Measurements from ENCODE around the gene NMU.
A peak's percentile ranks its signal among the peaks of the same experiment; 100 is the strongest.
"Not testable (repeated sequence)": the region's sequence is repeated elsewhere in the genome, so short reads cannot be mapped to it uniquely, and the experiment has no call there.

NMU gene, protein sequence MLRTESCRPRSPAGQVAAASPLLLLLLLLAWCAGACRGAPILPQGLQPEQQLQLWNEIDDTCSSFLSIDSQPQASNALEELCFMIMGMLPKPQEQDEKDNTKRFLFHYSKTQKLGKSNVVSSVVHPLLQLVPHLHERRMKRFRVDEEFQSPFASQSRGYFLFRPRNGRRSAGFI

DNA sequence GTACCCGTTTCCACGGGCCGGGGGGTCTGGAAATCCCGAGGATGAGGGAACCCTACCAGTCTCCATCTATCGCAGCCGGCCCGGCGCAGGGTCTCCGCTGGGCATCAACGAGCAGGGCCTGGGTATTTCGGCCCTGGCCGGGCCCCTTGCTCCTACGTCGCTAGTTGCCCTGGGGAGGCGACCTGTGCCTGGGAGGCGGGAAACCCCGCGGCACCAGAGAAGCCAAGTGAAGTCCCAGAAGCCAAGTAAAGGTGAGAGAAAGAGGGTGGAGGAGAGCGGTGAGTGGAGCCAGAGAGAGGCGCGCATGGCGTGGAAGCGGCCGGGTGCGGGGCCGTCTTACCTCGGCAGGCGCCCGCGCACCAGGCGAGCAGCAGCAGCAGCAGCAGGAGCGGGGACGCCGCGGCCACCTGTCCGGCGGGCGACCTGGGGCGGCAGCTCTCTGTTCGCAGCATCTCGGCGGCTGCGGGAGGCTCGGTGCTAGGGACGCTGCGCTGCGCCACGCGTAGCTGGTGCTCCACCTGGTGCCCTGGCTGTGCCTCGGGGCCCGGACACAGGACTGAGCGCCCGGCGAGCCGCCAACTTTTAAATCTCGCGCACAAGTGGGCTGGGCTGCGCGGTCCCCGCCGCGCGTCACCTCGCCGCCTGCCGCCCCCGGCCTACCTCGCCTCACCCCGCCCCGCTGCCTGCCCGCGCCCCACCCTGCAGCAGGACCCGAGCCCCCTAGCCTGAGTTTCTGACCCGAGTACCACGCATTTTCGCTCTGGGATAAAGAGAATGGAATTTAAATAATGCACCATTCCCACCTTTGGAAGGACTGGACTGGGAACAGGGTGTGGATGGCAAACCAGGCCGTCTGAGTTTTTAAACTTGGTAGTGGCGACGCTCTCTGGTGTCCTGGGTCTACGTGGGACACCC, at the start of gene NMU:
NMU (minus strand) TSS at position 558 of the 915 bp plus-strand sequence; CDS start at position 452, 106 bp downstream.
- Histone ChIP-seq H3K9ac (ENCODE audit: low read depth, low read length) (peak within 1 kb of the TSS; percentile 57), H3K9me3 (ENCODE audit: control insufficient read depth, insufficient read depth, low read length) (no peaks in the 10 kb centered on the region), H3K36me3 (ENCODE audit: control insufficient read depth, insufficient read depth, low read length) (no peaks in the 10 kb centered on the region), H3K27me3 (ENCODE audit: control insufficient read depth, insufficient read depth, low read length) (peaks cover 8% of the 10 kb centered on the region), H3K4me3 (ENCODE audit: low read depth, low read length) (peak within 1 kb of the TSS; percentile 66), H3K4me1 (ENCODE audit: control insufficient read depth, insufficient read depth, low read length) (peaks cover 28% of the 10 kb centered on the region)

GRCh38 chr4:55684276-55684675, 48.2 kb upstream of the NMU start:
- Histone ChIP-seq H3K36me3 (ENCODE audit: control insufficient read depth, insufficient read depth, low read length) (no peaks in the 10 kb centered on the region), H3K27me3 (ENCODE audit: control insufficient read depth, insufficient read depth, low read length) (no peaks in the 10 kb centered on the region)

GRCh38 chr4:55682797-55683196, 46.7 kb upstream of the NMU start:
- H3K27me3 ChIP-seq (ENCODE audit: control insufficient read depth, insufficient read depth, low read length); H3K4me1 ChIP-seq (ENCODE audit: control insufficient read depth, insufficient read depth, low read length); H3K4me3 ChIP-seq (ENCODE audit: low read depth, low read length); H3K9me3 ChIP-seq (ENCODE audit: control insufficient read depth, insufficient read depth, low read length); H3K9ac ChIP-seq (ENCODE audit: low read depth, low read length); H3K36me3 ChIP-seq (ENCODE audit: control insufficient read depth, insufficient read depth, low read length): not testable (repeated sequence)

More at GRCh38 chr4:55684276-55684675, 48.2 kb upstream of the NMU start:
- no peak overlapping the region for H3K4me3 ChIP-seq (ENCODE audit: low read depth, low read length)
- H3K9me3 ChIP-seq (ENCODE audit: control insufficient read depth, insufficient read depth, low read length): no peaks in the 10 kb centered on the region
- H3K9ac ChIP-seq (ENCODE audit: low read depth, low read length): no peak overlapping the region
- H3K4me1 ChIP-seq (ENCODE audit: control insufficient read depth, insufficient read depth, low read length): peaks cover 3% of the 10 kb centered on the region

- H3K9ac ChIP-seq (ENCODE audit: low read depth, low read length): no peak overlapping the region
- no peaks in the 10 kb centered on the region for H3K9me3 ChIP-seq (ENCODE audit: control insufficient read depth, insufficient read depth, low read length)
- no peaks in the 10 kb centered on the region for H3K27me3 ChIP-seq (ENCODE audit: control insufficient read depth, insufficient read depth, low read length)
- no peak overlapping the region for H3K4me3 ChIP-seq (ENCODE audit: low read depth, low read length)
- no peaks in the 10 kb centered on the region for H3K36me3 ChIP-seq (ENCODE audit: control insufficient read depth, insufficient read depth, low read length)
- peaks cover 3% of the 10 kb centered on the region for H3K4me1 ChIP-seq (ENCODE audit: control insufficient read depth, insufficient read depth, low read length)
Measured at GRCh38 chr4:55682295-55682694, 46.2 kb upstream of the NMU start.

- H3K27me3 ChIP-seq (ENCODE audit: control insufficient read depth, insufficient read depth, low read length): no peaks in the 10 kb centered on the region
- H3K36me3 ChIP-seq (ENCODE audit: control insufficient read depth, insufficient read depth, low read length): no peaks in the 10 kb centered on the region
- H3K9me3 ChIP-seq (ENCODE audit: control insufficient read depth, insufficient read depth, low read length): no peaks in the 10 kb centered on the region
- H3K9ac ChIP-seq (ENCODE audit: low read depth, low read length): no peak overlapping the region
- peaks cover 3% of the 10 kb centered on the region for H3K4me1 ChIP-seq (ENCODE audit: control insufficient read depth, insufficient read depth, low read length)
- H3K4me3 ChIP-seq (ENCODE audit: low read depth, low read length): no peak overlapping the region
Measured at GRCh38 chr4:55681430-55681829, 45.3 kb upstream of the NMU start.

- Histone ChIP-seq H3K27me3 (ENCODE audit: control insufficient read depth, insufficient read depth, low read length) (no peaks in the 10 kb centered on the region), H3K4me1 (ENCODE audit: control insufficient read depth, insufficient read depth, low read length) (peaks cover 4% of the 10 kb centered on the region), H3K9ac (ENCODE audit: low read depth, low read length) (no peak overlapping the region), H3K4me3 (ENCODE audit: low read depth, low read length) (no peak overlapping the region), H3K36me3 (ENCODE audit: control insufficient read depth, insufficient read depth, low read length) (no peaks in the 10 kb centered on the region), H3K9me3 (ENCODE audit: control insufficient read depth, insufficient read depth, low read length) (no peaks in the 10 kb centered on the region)
Measured at GRCh38 chr4:55675196-55675793, 39.2 kb upstream of the NMU start.

GRCh38 chr4:55673424-55673823, 37.3 kb upstream of the NMU start:
- no peaks in the 10 kb centered on the region for H3K36me3 ChIP-seq (ENCODE audit: control insufficient read depth, insufficient read depth, low read length)
- no peak overlapping the region for H3K9ac ChIP-seq (ENCODE audit: low read depth, low read length)
- peaks cover 4% of the 10 kb centered on the region for H3K4me1 ChIP-seq (ENCODE audit: control insufficient read depth, insufficient read depth, low read length)
- no peak overlapping the region for H3K4me3 ChIP-seq (ENCODE audit: low read depth, low read length)
- no peaks in the 10 kb centered on the region for H3K27me3 ChIP-seq (ENCODE audit: control insufficient read depth, insufficient read depth, low read length)
- H3K9me3 ChIP-seq (ENCODE audit: control insufficient read depth, insufficient read depth, low read length): no peaks in the 10 kb centered on the region

- H3K27me3 ChIP-seq (ENCODE audit: control insufficient read depth, insufficient read depth, low read length): no peaks in the 10 kb centered on the region
- no peak overlapping the region for H3K4me3 ChIP-seq (ENCODE audit: low read depth, low read length)
- H3K36me3 ChIP-seq (ENCODE audit: control insufficient read depth, insufficient read depth, low read length): no peaks in the 10 kb centered on the region
- no peaks in the 10 kb centered on the region for H3K9me3 ChIP-seq (ENCODE audit: control insufficient read depth, insufficient read depth, low read length)
- H3K4me1 ChIP-seq (ENCODE audit: control insufficient read depth, insufficient read depth, low read length): peaks cover 6% of the 10 kb centered on the region
- no peak overlapping the region for H3K9ac ChIP-seq (ENCODE audit: low read depth, low read length)
Measured at GRCh38 chr4:55671667-55672066, 35.6 kb upstream of the NMU start.

DNA sequence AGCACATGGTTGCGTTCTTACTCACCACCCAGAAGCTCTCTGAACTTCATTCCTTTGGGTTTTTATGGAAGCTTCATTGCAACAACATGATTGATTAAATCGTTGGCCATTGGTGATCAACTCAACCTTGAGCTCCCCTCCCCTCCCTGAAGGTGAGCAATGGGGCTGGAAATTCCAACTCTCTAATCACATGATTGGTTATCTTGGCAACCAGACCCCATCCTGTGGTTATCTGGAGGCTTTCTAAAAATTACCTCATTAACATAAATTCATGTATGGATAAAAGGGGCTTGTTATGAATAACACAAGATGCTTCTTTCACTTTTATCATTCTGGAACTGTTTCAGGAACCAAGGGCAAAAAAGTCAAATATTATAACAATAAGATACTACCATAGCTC, 34.6 kb upstream of the NMU start:
- Histone ChIP-seq H3K4me3 (ENCODE audit: low read depth, low read length) (no peak overlapping the region), H3K27me3 (ENCODE audit: control insufficient read depth, insufficient read depth, low read length) (no peaks in the 10 kb centered on the region), H3K9me3 (ENCODE audit: control insufficient read depth, insufficient read depth, low read length) (no peaks in the 10 kb centered on the region), H3K36me3 (ENCODE audit: control insufficient read depth, insufficient read depth, low read length) (no peaks in the 10 kb centered on the region), H3K4me1 (ENCODE audit: control insufficient read depth, insufficient read depth, low read length) (peaks cover 6% of the 10 kb centered on the region), H3K9ac (ENCODE audit: low read depth, low read length) (no peak overlapping the region)

GRCh38 chr4:55668449-55668848, 32.4 kb upstream of the NMU start:
- Histone ChIP-seq H3K4me3 (ENCODE audit: low read depth, low read length) (no peak overlapping the region), H3K9ac (ENCODE audit: low read depth, low read length) (no peak overlapping the region), H3K27me3 (ENCODE audit: control insufficient read depth, insufficient read depth, low read length) (no peaks in the 10 kb centered on the region), H3K4me1 (ENCODE audit: control insufficient read depth, insufficient read depth, low read length) (peaks cover 2% of the 10 kb centered on the region), H3K9me3 (ENCODE audit: control insufficient read depth, insufficient read depth, low read length) (no peaks in the 10 kb centered on the region), H3K36me3 (ENCODE audit: control insufficient read depth, insufficient read depth, low read length) (no peaks in the 10 kb centered on the region)

DNA sequence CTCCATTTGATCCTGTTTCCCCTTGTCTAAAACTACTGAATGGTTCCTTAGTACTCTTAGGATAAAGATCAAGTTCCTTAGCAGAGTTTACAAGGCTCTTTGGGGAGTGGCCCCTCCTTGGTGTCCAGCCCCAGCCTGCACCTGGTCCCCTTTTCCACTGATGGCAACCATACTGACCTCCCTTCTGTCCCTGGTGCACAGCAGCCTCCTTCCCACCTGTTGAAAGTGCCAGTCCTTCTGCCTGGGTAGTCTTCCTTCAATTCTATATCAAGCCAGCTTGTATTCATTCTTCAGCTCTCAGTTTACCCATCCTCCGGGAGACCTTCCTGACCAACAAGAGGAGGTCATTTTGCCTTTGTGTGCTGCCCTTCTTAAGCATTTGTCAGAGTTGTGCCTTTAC, 30.4 kb upstream of the NMU start:
- H3K4me3 ChIP-seq (ENCODE audit: low read depth, low read length): no peak overlapping the region
- H3K36me3 ChIP-seq (ENCODE audit: control insufficient read depth, insufficient read depth, low read length): no peaks in the 10 kb centered on the region
- no peaks in the 10 kb centered on the region for H3K9me3 ChIP-seq (ENCODE audit: control insufficient read depth, insufficient read depth, low read length)
- H3K9ac ChIP-seq (ENCODE audit: low read depth, low read length): no peak overlapping the region
- peaks cover 2% of the 10 kb centered on the region for H3K4me1 ChIP-seq (ENCODE audit: control insufficient read depth, insufficient read depth, low read length)
- no peaks in the 10 kb centered on the region for H3K27me3 ChIP-seq (ENCODE audit: control insufficient read depth, insufficient read depth, low read length)

- no peaks in the 10 kb centered on the region for H3K9me3 ChIP-seq (ENCODE audit: control insufficient read depth, insufficient read depth, low read length)
- no peak overlapping the region for H3K9ac ChIP-seq (ENCODE audit: low read depth, low read length)
- H3K36me3 ChIP-seq (ENCODE audit: control insufficient read depth, insufficient read depth, low read length): no peaks in the 10 kb centered on the region
- H3K4me1 ChIP-seq (ENCODE audit: control insufficient read depth, insufficient read depth, low read length): peaks cover 2% of the 10 kb centered on the region
- no peaks in the 10 kb centered on the region for H3K27me3 ChIP-seq (ENCODE audit: control insufficient read depth, insufficient read depth, low read length)
- H3K4me3 ChIP-seq (ENCODE audit: low read depth, low read length): no peak overlapping the region
Measured at GRCh38 chr4:55663145-55663544, 27.0 kb upstream of the NMU start.

Measured in iPS-15b (cell line).